NCI-H69 (cell line): Measurements from ENCODE around the gene EREG.

ENCODE experiments used
- DNase-seq: peaks from one replicate; lab custom pipeline; 2025; lab: John Stamatoyannopoulos, UW

The EREG gene

GRCh38 chr4:74428276-74428675 is 63.3 kb downstream of the EREG start:
- no peak for DNase-seq

- no peak for DNase-seq
Observed at GRCh38 chr4:74431113-74431826, 66.3 kb downstream of the EREG start.

GRCh38 chr4:74433043-74433442 is 68.1 kb downstream of the EREG start:
- DNase-seq = no peak

- peak; percentile 23 for DNase-seq
Observed at GRCh38 chr4:74433541-74434172, 68.7 kb downstream of the EREG start.

- DNase-seq = no peak
Observed at GRCh38 chr4:74435296-74435695, 70.4 kb downstream of the EREG start.

- DNase-seq = no peak
Observed at GRCh38 chr4:74437866-74438265, 72.9 kb downstream of the EREG start.
